A549 treated with CORT108297 at 1 μM for 4 hours (cell line): ENCODE results near the gene STPG2. TPM values are rescaled to one million over a fixed set of nuclear protein-coding genes. Genes with fewer than 3 reads are reported as not detected.

ENCODE experiments used
- total RNA-seq: library from RNA; stranded (reverse); fragments of 200-300 nt; extraction: Qiagen RNA extraction; gene quantifications from 5 replicates; pipeline ENCODE4 v1.2.3, GENCODE V29; 2022

STPG2 gene
- 0.05 TPM in 1 of 5 replicates, not detected in the others for total RNA-seq

DNA sequence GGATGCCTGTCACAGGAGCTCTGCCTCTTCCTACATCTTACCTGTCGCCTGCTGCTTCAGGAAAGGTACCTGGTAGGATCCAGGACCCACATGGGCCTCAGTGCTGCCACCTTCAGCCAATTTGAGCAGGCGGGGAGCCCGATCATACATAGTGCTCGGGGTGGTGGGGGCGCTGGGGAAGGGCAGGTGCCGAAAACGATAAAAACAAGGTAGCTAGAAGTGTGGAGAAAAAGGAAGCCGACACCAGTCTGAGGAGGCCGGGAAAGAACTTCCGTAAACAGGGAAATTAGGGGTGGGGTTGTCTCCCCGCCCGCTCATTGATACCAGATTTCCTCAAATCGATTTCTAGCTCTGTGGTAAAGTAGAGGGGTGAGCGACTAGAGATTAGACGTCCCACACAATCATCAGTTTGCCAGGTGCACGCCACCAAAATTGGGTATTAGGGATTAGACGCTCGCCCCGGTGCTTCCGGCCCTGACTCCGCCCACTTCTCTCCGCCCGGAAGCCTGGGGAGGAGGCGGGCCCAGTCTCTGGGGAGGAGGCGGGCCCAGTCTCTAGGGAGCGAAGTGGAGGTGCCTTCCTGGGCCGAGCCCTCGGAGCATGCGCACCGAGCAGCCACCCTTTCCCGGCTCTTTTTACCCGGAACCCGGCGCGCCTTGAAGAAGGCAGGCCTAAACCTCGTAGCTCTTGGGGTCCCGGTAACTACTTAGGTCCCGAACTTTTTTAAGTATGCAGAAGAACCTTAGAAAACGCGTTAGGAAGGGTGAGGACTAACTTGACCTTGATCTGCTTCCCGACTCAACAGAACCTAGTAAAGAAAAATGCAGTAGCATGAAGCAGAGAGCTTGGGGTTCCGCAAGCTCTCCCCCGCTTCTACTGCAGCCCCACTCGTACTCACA lies at the start of gene STPG2:
Gene STPG2, minus strand, starts transcription at position 476 of the 899 bp plus-strand sequence.

Other genes starting within 250 kb of the STPG2 start
- gene RAP1GDS1, start 117.9 kb upstream of the STPG2 start, total RNA-seq = 22.9 to 27.9 TPM (median 23.5 TPM) in 5 replicates